ENCODE data around the gene EHHADH. TPM values are rescaled to one million over a fixed set of nuclear protein-coding genes. Genes with fewer than 3 reads are reported as not detected.
A peak's percentile ranks its signal among the peaks of the same experiment; 100 is the strongest.

The EHHADH gene
- total and polyA plus RNA-seq, 9 of the 15 experiments (the other 6 are each of a cell fraction or from before 2014, with no cell fraction given): 3.6 to 6.4 (median 5.4) TPM

- Histone ChIP-seq H3K9me3 (replicated peaks; ENCODE audit: control insufficient read depth, insufficient read depth, low read depth, low read length) (no peaks in the 10 kb centered on the region), H3K27ac (ENCODE audit: extremely low read depth, low read depth, low read length) (no peak overlapping the region), H3K4me1 (replicated peaks in 1 of 2; ENCODE audit: control insufficient read depth in 2 of 2, insufficient read depth in 2 of 2, low read length in 2 of 2) (no peaks in the 10 kb centered on the region), H3K4me3 (no peak overlapping the region), H2AFZ (ENCODE audit: low read depth, low read length) (no peak overlapping the region), H3K9ac (ENCODE audit: insufficient read depth in 1 of 2, low read depth in 2 of 2, low read length in 2 of 2) (no peak overlapping the region), H3K4me2 (ENCODE audit: insufficient read depth, low read length) (no peak overlapping the region), H3K9me1 (ENCODE audit: control insufficient read depth, insufficient read depth, low read length) (no peaks in the 10 kb centered on the region), H3K36me3 (ENCODE audit: control insufficient read depth, insufficient read depth, low read length) (no peaks in the 10 kb centered on the region), H3K27me3 (ENCODE audit: control insufficient read depth in 2 of 2, insufficient read depth in 2 of 2, low read length in 2 of 2) (no peaks in the 10 kb centered on the region), H3K79me2 (ENCODE audit: control insufficient read depth, insufficient read depth, low read length) (no peaks in the 10 kb centered on the region), H4K20me1 (replicated peaks; ENCODE audit: control insufficient read depth, insufficient read depth, low read length) (no peaks in the 10 kb centered on the region)
- no TSS peak for BruUV-seq (replicated peaks)
- ATAC-seq (no peak), FAIRE-seq (no peak), DNase-seq (ENCODE audit: extremely low read depth in 1 of 4, low spot score in 3 of 4) (no peak)
- in situ Hi-C loops (cut with MboI) (no loop called here), intact Hi-C loops (cut with micrococcal nuclease) (no loop called here)
- ChIA-PET CTCF (ENCODE audit: low intra/inter-chr PET ratio) (no interaction called here), POLR2A (interaction anchor here (0.6 to 1.2 kb wide), 2 partner anchors 19 to 41 kb away, joined by 3 read pairs; no protein-coding TSS in a partner anchor)
- no peak for TF ChIP-seq CEBPG (CRISPR knock-in tag; IDR thresholded peaks at IDR 0.05)
- peak; percentile 40 to 91; a peak in 2 of 4 replicates for TF ChIP-seq CEBPG (tag; conservative IDR thresholded peaks at IDR 0.05 in 1 of 2, IDR thresholded peaks at IDR 0.05 in 1 of 2)
- TF ChIP-seq CEBPB (tag; IDR thresholded peaks at IDR 0.05): peak; percentile 88
- TF ChIP-seq ILK (tag; IDR thresholded peaks at IDR 0.05; ENCODE audit: borderline replicate concordance, low read depth): no peak
- 26% methylated on average over 4 of the region's 4 CpGs for WGBS (ENCODE audit: insufficient coverage, low coverage, missing lambda C conversion rate)
Observed at GRCh38 chr3:185195652-185196051, 58.2 kb downstream of the EHHADH start.

DNA sequence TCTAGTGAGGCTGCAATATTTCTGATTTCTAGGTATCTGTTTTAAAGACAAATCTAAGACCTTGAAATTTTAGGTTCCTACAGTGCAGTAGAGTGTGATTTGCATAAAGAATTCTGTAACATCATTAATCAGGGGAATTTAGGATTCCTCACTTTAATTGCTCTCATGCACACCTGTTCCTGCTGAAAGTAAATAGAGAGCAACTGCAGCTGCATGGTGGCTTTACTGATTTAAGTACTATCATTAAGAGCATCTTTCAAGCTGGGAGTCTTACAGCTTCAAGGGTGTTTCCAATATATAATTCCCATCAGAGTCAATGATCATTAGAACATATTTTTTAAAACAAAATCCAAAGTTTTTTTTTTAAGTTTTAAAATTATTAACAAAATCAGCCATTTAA lies 65.0 kb downstream of the EHHADH start:
- no peak for ATAC-seq
- H3K9me3 ChIP-seq (replicated peaks; ENCODE audit: control insufficient read depth, insufficient read depth, low read depth, low read length): no peaks in the 10 kb centered on the region
- no peak overlapping the region for H3K27ac ChIP-seq (ENCODE audit: extremely low read depth, low read depth, low read length)
- H3K9ac ChIP-seq (ENCODE audit: insufficient read depth in 1 of 2, low read depth in 2 of 2, low read length in 2 of 2): no peak overlapping the region
- TF ChIP-seq ZNF830 (CRISPR knock-in tag; IDR thresholded peaks at IDR 0.05) (no peak), MYNN (IDR thresholded peaks at IDR 0.05) (no peak), MYNN (CRISPR knock-in tag; IDR thresholded peaks at IDR 0.05) (no peak), XRCC3 (IDR thresholded peaks at IDR 0.05) (no peak), RUNX1 (IDR thresholded peaks at IDR 0.05; ENCODE audit: low read depth) (no peak), ZNF384 (IDR thresholded peaks at IDR 0.05; ENCODE audit: low read depth, low read length) (no peak), HSF4 (CRISPR knock-in tag; IDR thresholded peaks at IDR 0.05; ENCODE audit: borderline replicate concordance) (no peak)
- ChIA-PET POLR2A (no interaction called here), CTCF (ENCODE audit: low intra/inter-chr PET ratio) (no interaction called here)
- 0 out of 2 replicates have a peak, but pooled peaks cover 3% of the 10 kb centered on the region for H4K20me1 ChIP-seq (replicated peaks; ENCODE audit: control insufficient read depth, insufficient read depth, low read length)
- peaks cover 3 to 10% of the 10 kb centered on the region in 2 experiments; a peak in 2 of 5 replicates for H3K27me3 ChIP-seq (ENCODE audit: control insufficient read depth in 2 of 2, insufficient read depth in 2 of 2, low read length in 2 of 2)
- no peak overlapping the region for H3K4me2 ChIP-seq (ENCODE audit: insufficient read depth, low read length)
- no peaks in the 10 kb centered on the region for H3K79me2 ChIP-seq (ENCODE audit: control insufficient read depth, insufficient read depth, low read length)
- no peaks in the 10 kb centered on the region for H3K9me1 ChIP-seq (ENCODE audit: control insufficient read depth, insufficient read depth, low read length)
- in situ Hi-C loops (cut with MboI): loop anchor here (10.0 kb wide), 1 partner anchor 324 kb away; no protein-coding TSS in a partner anchor
- no peak overlapping the region for H3K4me3 ChIP-seq
- no peak for FAIRE-seq
- no peaks in the 10 kb centered on the region for H3K36me3 ChIP-seq (ENCODE audit: control insufficient read depth, insufficient read depth, low read length)
- BruUV-seq (replicated peaks): no TSS peak
- no peak for DNase-seq (ENCODE audit: extremely low read depth in 1 of 4, low spot score in 3 of 4)
- H3K4me1 ChIP-seq (replicated peaks in 1 of 2; ENCODE audit: control insufficient read depth in 2 of 2, insufficient read depth in 2 of 2, low read length in 2 of 2): no peaks in the 10 kb centered on the region
- H2AFZ ChIP-seq (ENCODE audit: low read depth, low read length): no peak overlapping the region
- intact Hi-C loops (cut with micrococcal nuclease): no loop called here

Measured in K562 (cell line).